ENCODE data around the gene RASSF1.
"Not testable (repeated sequence)": the region's sequence is repeated elsewhere in the genome, so short reads cannot be mapped to it uniquely, and the experiment has no call there.

The RASSF1 gene

GRCh38 chr3:50325497-50326181 lies 15.0 kb downstream of the RASSF1 start:
- in situ Hi-C loops (cut with HindIII; ENCODE audit: low sequenced_read_pairs), result loop anchor here (5.0 kb wide), 2 partner anchors 48 to 83 kb away; partner anchors contain the start of gene LSMEM2

DNA sequence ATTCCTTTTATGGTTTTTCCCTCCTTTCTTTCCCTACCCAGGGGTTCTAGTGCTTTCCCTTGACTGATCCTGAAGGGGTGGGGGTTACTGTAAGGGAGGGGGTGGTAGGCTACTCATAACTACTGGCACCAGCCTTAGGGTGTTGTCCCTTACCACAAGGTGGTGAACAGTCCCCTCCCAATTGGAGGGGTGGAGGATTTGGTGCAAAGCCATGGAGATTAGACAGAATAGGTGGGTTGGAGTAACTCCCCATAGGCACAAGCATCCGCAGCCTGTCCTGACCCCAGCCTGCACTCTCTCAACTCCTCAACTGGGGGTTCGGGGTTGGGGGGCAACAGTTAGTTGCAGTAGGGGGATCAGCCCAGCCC lies 15.5 kb downstream of the RASSF1 start:
- in situ Hi-C loops (cut with HindIII; ENCODE audit: low sequenced_read_pairs), result loop anchor here (5.0 kb wide), 2 partner anchors 48 to 83 kb away; partner anchors contain the start of gene LSMEM2

DNA sequence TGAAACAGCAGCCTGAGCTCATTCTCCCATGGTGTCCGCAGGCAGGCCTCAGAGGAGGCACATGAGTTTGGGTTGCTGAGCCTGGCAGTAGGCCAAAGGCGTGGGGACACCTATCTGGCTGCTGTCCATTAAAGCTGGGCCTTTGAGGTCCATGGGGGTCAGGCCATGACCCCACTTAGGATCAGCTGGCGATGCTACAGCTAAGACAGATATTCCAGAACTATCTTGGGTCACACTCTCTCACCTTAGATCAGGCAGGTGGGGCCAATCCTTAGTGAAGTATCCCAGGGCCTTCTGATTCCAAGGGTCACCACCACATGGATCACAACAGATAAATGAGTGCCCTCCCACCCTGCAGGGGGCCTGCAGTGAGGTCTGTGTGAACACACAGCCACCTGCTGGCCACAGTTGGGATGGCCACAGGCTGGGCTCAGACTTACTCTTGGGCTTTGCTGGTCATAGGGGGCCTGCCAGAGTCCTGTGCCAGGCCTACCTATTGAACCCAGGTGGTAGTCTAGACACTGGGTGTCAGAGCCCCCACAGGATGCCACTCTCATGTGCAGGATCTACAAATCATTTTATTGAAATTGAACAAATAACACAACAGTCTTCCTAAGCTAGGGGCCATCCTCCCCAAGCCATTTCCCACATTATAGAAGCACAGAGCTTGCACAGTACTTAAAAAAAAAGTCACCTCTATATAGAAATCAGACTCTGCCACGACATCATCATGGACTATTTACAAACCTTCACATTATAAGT lies 16.1 kb downstream of the RASSF1 start:
- in situ Hi-C loops (cut with HindIII; ENCODE audit: low sequenced_read_pairs), result loop anchor here (5.0 kb wide), 2 partner anchors 47 to 82 kb away; partner anchors contain the start of gene LSMEM2

GRCh38 chr3:50323614-50324199 lies 16.9 kb downstream of the RASSF1 start:
- in situ Hi-C loops (cut with HindIII; ENCODE audit: low sequenced_read_pairs), result no loop called here

DNA sequence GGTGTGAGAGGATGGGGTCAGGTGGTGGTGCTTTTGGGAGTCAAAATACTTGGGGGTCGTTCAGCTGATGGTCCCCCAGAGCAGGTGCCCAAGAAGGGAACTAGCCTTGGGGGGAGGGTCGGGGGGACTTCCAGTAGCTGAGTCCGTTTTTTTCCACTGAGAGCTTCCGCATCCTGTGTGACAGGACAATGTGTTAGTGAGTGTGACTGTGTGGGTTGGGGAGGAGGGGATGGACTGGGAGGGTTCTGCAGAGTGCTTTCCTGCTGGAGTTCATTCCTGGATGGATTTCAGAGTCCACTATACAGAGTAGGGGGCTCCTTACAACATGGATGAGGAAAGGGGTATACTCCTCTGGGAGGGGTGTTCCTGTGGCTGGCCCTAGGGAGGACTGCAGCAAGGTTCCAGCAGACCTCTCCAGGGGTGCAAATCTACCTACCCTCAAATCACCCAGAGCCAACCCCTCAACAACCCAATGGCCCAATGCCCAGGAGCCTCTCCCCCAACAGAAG lies 17.5 kb downstream of the RASSF1 start:
- in situ Hi-C loops (cut with HindIII; ENCODE audit: low sequenced_read_pairs), result no loop called here

GRCh38 chr3:50322386-50323091 lies 18.1 kb downstream of the RASSF1 start, which contains the start of gene HYAL2:
HYAL2 (minus strand) TSS chr3:50322745; CDS start chr3:50320489, 2,256 bp downstream.
- in situ Hi-C loops (cut with HindIII; ENCODE audit: low sequenced_read_pairs), result no loop called here

- in situ Hi-C loops (cut with HindIII; ENCODE audit: low sequenced_read_pairs), result no loop called here
These were observed 18.6 kb downstream of the RASSF1 start for GRCh38 chr3:50322115-50322385.

DNA sequence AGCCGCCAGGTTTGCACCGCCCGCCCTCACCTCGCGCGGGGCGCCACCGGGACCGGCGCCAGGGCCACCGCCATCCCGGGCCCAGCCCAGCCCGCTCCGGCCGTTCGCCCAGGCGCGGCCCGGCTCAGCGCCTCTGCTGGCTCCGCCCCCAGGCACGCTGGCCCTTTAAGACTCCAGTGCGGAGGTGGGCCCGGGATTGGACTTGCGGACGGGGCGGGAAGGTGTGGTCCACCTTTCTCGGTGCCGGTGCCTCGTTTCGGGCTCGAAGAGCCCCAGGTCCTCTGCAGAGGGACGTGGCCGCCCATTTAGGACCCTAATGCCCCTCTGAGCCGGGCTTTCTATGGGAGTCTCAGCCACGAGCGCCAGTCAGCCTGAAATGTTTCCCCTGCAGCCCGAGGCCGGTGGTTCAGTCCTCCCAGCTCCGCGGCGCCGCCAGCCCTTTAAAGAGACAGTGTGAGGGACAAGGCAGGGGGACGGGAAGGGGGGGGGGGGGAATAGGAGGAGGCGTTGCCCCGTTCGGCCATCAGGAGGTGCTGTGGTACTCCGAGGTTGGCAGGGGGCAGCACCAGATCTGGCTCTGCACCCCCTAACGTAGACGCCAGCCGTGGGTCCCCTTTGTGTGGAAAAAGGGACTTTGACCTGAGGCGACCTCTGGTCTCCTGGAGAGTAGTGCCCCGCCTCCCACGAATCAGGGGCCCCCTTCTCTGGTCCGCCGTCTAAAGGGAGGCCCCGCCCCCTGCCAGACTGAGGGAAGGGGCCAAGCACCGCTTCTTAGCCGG lies 19.1 kb downstream of the RASSF1 start:
- in situ Hi-C loops (cut with HindIII; ENCODE audit: low sequenced_read_pairs), result no loop called here

DNA sequence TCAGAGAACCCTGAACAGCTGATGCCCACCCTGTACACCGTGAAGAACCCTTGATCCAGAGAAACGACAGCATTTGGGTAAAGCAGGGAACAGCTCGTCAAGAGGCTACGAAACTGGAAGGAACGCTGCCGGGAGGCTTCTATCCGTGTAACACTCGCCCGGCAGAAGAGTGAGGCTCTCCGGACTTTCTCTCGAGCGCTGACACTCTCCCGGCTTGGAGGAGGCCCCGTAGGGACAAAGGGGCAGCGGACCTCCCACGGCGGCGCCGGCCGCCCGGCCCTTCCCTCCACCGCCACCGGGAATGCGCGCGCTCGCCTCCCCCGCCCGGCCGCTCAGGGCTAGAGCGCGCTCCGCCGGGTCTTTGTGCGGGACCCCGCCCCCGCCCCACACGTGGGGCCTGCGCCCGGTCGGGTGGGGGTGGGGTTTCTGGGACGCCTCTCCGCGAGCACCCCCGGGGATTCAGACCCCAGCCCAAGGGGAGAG lies 19.7 kb downstream of the RASSF1 start:
- in situ Hi-C loops (cut with HindIII; ENCODE audit: low sequenced_read_pairs), result no loop called here

DNA sequence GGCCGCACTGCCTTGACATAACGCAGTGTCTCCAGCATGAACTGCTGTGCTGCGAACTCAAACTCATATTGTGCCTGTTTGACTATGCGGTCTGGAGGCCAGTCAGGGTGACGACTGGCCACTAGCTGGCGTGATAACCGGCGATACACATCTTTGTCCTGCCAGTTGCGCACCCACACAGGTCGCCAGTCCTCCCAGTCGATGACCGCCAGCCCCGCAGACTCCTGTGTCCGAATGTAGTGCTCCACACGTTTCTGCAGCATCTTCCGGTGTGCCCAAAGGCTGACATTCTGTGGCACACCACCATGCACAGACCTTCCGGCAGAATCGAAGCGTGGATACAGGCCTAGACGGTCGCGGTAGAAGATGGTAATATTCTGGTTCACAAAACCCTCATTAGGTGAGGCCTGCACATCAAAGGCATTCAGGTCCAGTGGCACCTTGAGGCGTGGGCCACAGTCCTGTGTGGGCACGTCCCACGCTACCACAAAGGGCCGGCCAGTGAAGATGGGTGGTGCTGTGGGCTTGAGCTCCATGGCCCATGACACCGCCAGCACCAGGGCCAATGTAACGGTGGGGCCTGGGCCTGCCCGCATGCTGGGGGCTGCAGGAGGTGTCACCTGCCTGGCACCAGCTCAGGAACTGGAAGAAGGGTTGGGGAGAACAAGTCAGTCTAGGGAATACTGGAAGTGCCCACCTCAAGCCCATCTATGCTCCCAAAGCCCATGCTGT lies 20.6 kb downstream of the RASSF1 start:
- in situ Hi-C loops (cut with HindIII; ENCODE audit: low sequenced_read_pairs), result no loop called here

DNA sequence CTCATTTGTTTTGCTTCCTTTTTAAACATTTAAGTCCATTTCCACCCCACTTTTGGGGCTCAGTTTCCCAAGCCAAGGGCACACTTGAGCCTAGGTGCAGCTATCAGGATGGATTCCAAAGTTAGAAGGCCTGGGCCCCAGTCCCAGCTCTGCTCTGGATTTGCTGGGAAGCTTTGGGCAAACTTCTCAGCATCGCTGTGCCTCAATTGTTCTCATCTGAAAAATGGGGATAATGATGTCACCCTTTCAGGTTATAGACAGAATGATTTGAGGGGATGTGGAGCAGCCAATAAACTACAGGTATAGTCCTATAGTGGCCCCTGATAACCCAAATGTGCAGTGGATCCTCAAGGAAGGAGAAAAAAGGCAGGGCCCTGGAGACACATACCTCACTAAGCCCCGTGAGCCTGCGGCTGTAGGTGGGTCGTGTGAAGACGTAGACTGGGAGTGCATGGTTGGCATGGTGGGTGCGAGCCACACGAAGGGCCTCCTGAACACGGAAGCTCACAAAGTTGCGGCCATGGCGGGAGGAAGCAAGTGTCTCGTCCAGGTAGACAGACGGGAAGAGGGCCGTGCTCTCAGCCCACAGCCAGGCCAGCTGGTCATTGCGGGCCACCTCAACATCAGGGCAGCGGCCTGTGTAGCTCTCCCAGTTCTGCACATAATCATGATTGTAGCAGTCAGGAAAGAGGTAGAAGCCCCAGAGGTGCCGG lies 21.3 kb downstream of the RASSF1 start:
- in situ Hi-C loops (cut with HindIII; ENCODE audit: low sequenced_read_pairs), result no loop called here

- in situ Hi-C loops (cut with HindIII; ENCODE audit: low sequenced_read_pairs), result no loop called here
These were observed 22.0 kb downstream of the RASSF1 start for GRCh38 chr3:50318615-50319014.

- in situ Hi-C loops (cut with HindIII; ENCODE audit: low sequenced_read_pairs), result no loop called here
These were observed 22.5 kb downstream of the RASSF1 start for GRCh38 chr3:50318163-50318562.

DNA sequence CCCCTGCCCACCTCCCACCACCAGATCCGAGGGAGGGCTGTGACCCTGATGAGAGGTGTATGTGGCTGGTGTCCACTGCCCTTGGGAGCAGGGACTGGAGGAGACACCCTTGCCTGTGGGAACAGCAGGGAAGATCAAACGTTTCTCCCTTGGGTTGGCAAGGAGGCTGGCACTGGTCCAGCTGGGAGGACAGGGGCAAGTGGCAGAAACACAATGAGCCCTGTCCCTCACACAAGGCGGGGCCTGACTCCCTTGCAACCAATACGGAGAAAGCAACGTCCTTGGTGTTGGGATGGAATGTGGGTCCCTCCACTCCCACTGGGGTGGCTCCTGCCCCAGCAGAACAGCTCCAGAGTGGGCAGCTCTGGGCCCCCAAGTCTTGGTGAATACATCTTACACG lies 23.3 kb downstream of the RASSF1 start:
- in situ Hi-C loops (cut with HindIII; ENCODE audit: low sequenced_read_pairs), result no loop called here

DNA sequence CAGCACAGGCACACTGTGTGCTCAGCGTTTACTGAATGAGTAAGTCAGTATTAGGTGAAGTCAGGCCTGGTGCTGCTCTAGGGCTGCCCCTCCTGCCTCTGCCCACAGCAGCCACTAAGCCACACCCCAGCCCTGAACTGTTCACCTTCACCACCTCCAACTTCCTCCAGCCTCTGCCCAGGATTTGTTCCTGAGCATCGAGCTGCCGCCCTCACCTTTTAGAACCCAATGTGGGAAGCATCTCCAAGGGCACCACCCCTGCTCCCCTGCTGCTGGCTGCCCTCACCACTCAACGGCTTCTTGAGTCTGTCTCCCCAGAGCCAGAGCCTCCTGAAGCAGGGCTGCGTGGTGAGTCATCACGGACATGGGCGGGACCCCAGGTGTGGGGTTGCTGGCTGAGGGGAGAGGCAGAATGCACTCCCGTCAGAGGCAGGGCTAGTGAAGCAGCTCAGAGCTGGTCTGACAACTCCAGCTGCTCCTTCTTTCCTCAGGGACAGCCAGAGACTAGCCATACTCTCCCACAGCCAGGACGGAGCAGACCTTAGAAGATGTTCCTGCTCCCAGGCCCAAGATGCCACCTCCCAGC lies 23.9 kb downstream of the RASSF1 start:
- in situ Hi-C loops (cut with HindIII; ENCODE audit: low sequenced_read_pairs), result no loop called here

GRCh38 chr3:50314816-50315215 lies 25.8 kb downstream of the RASSF1 start:
- in situ Hi-C loops (cut with HindIII; ENCODE audit: low sequenced_read_pairs), result no loop called here

DNA sequence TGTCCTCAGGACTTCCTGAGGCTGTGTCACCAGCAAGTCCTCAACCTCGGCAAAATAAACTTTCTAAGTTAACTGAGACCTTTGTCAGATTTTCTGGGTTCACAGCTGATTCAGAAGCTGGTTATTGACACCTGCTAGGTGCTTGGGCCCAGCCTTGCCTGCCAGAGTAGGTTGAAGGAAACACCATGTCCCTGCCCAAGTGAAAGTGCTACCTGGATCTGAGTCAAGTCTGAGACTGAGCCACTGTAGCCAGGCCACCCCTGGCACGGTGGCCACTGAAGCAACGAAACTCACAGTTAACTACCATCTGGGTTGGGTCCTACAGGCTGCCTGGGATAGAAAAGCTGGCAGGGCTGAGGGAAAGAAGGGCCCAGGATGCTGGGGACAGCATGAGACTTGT lies 26.3 kb downstream of the RASSF1 start:
- in situ Hi-C loops (cut with HindIII; ENCODE audit: low sequenced_read_pairs), result no loop called here

GRCh38 chr3:50312041-50312440 lies 28.6 kb downstream of the RASSF1 start:
- in situ Hi-C loops (cut with HindIII; ENCODE audit: low sequenced_read_pairs), result not testable (repeated sequence)

DNA sequence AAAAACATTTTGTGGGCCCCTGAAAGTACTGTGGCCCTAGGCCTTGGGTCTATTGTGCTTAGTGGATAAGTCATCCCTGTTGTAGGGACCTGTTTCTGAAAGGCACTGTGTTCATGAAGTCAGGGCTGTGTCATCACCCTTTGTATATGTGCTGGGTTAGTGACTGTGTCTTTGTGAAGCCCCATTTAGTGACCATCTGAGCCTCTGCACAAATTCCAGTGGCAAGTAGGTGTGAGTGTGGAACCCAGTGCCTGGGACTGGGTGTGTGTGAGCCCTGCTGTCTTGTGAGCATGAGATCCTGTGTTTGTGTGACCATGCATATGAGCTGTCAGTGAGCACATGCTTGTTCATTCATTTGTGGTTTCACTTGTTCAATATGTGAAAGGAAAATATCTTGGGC lies 36.0 kb downstream of the RASSF1 start:
- in situ Hi-C loops (cut with HindIII; ENCODE audit: low sequenced_read_pairs), result no loop called here
